NB4 (cell line): Measurements from ENCODE around the gene CRIP3.

Source experiments
- CTCF ChIP-seq: IDR thresholded peaks from one replicate; pipeline ENCODE4 v1.5.1; 2012; ENCODE audit warnings: low read depth, low read length
- POLR2A ChIP-seq: IDR thresholded peaks from 2 replicates; pipeline ENCODE4 v1.6.1; 2011; ENCODE audit warnings: mild to moderate bottlenecking; ENCODE audit not compliant: insufficient read length; ENCODE audit errors: extremely low read depth

GRCh38 chr6:43268782-43269272, 39.8 kb downstream of the CRIP3 start:
- no peak for TF ChIP-seq CTCF
- TF ChIP-seq POLR2A, result no peak
